MM.1S (cell line): Measurements from ENCODE around the gene NSD1.

Source experiments
- DNase-seq: peaks from one replicate; pipeline ENCODE4 v3.0.0-alpha.2; 2015
- H2AFZ ChIP-seq: fragments of 300-600 bp; sonication (generic); 2 replicates; pipeline ENCODE4 v1.6.0; 2016; ENCODE audit warnings: antibody characterized with exemption, low read length
- H3F3A ChIP-seq: fragments of 300-600 bp; sonication (generic); 2 replicates; pipeline ENCODE4 v1.6.1; 2016; ENCODE audit warnings: mild to moderate bottlenecking, antibody characterized with exemption, low read length, moderate library complexity, mixed read lengths; ENCODE audit not compliant: insufficient read depth
- H3K27ac ChIP-seq: fragments of 300-600 bp; sonication (generic); 2 replicates; pipeline ENCODE4 v1.5.1; 2016; ENCODE audit warnings: mild to moderate bottlenecking, low read length
- H3K27me3 ChIP-seq: fragments of 300-600 bp; sonication (generic); replicated peaks from 2 replicates; pipeline ENCODE4 v1.6.0; 2016; ENCODE audit warnings: low read length; ENCODE audit not compliant: insufficient read depth
- H3K36me3 ChIP-seq: fragments of 300-600 bp; sonication (generic); replicated peaks from 2 replicates; pipeline ENCODE4 v1.6.1; 2016; ENCODE audit warnings: mild to moderate bottlenecking, low read length, mixed read lengths; ENCODE audit not compliant: insufficient read depth
- H3K4me1 ChIP-seq: fragments of 300-600 bp; sonication (generic); 2 replicates; pipeline ENCODE4 v1.6.1; 2016; ENCODE audit warnings: low read length, mixed read lengths
- H3K4me2 ChIP-seq: fragments of 300-600 bp; sonication (generic); 2 replicates; pipeline ENCODE4 v1.6.0; 2016; ENCODE audit warnings: low read depth, low read length
- H3K4me3 ChIP-seq: fragments of 300-600 bp; sonication (generic); 2 replicates; pipeline ENCODE4 v1.5.1; 2016; ENCODE audit warnings: low read length, mixed read lengths
- H3K79me2 ChIP-seq: fragments of 300-600 bp; sonication (generic); 2 replicates; pipeline ENCODE4 v1.6.1; 2016; ENCODE audit warnings: mixed run types, low read length, mixed read lengths
- H3K9ac ChIP-seq: fragments of 300-600 bp; sonication (generic); 2 replicates; pipeline ENCODE4 v1.6.1; 2016; ENCODE audit warnings: low read length, mixed read lengths
- H3K9me2 ChIP-seq: fragments of 300-600 bp; sonication (generic); replicated peaks from 2 replicates; pipeline ENCODE4 v1.6.1; 2016; ENCODE audit warnings: mild to moderate bottlenecking, low read length, mixed read lengths; ENCODE audit not compliant: insufficient read depth
- H3K9me3 ChIP-seq: fragments of 300-600 bp; sonication (generic); replicated peaks from 2 replicates; pipeline ENCODE4 v1.6.1; 2016; ENCODE audit warnings: mild to moderate bottlenecking, low read length, mixed read lengths; ENCODE audit not compliant: insufficient read depth
- H4K20me1 ChIP-seq: fragments of 300-600 bp; sonication (generic); 2 replicates; pipeline ENCODE4 v1.6.1; 2016; ENCODE audit warnings: mild to moderate bottlenecking, low read length, moderate library complexity, mixed read lengths; ENCODE audit not compliant: insufficient read depth
- EZH2 ChIP-seq: fragments of 300-600 bp; sonication (generic); optimal IDR thresholded peaks from 2 replicates; pipeline ENCODE3; 2017; ENCODE audit warnings: low read depth, mild to moderate bottlenecking, antibody characterized with exemption, low read length, mixed read lengths
- EZH2phosphoT487 ChIP-seq: fragments of 300-600 bp; sonication (generic); IDR thresholded peaks from 2 replicates; pipeline ENCODE4 v1.6.1; 2018; ENCODE audit warnings: antibody characterized with exemption, low read length
- TF ChIP-seq, protein P1 (sequence below): fragments of 300-600 bp; sonication (generic); IDR thresholded peaks from 2 replicates; pipeline ENCODE4 v1.5.1; 2016; ENCODE audit warnings: antibody characterized with exemption, low read length, mixed read lengths

NSD1 gene

DNA sequence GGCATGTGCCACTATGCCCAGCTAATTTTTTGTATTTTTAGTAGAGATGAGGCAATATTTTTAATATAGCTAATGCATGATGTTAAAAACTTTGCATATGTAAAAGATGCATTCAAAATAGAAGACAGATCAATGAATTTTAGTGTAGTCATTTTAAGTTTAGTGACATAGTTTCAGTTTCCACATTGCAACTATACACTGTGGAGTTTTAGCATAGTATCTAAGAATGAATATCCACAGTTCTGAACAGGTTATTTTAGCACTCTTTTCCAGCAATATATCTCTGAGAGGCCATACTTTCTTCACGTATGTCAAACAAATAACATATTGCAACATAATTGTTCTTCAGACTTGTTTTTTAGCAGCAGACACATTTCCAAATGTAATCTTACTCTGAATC lies 130.6 kb downstream of the NSD1 start:
- TF ChIP-seq, protein P1, sequence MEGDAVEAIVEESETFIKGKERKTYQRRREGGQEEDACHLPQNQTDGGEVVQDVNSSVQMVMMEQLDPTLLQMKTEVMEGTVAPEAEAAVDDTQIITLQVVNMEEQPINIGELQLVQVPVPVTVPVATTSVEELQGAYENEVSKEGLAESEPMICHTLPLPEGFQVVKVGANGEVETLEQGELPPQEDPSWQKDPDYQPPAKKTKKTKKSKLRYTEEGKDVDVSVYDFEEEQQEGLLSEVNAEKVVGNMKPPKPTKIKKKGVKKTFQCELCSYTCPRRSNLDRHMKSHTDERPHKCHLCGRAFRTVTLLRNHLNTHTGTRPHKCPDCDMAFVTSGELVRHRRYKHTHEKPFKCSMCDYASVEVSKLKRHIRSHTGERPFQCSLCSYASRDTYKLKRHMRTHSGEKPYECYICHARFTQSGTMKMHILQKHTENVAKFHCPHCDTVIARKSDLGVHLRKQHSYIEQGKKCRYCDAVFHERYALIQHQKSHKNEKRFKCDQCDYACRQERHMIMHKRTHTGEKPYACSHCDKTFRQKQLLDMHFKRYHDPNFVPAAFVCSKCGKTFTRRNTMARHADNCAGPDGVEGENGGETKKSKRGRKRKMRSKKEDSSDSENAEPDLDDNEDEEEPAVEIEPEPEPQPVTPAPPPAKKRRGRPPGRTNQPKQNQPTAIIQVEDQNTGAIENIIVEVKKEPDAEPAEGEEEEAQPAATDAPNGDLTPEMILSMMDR: no peak
- no peak for TF ChIP-seq EZH2phosphoT487
- Histone ChIP-seq H3K27ac (no peak overlapping the region), H3K9me2 (no peaks in the 10 kb centered on the region), H3K36me3 (no peaks in the 10 kb centered on the region), H3K4me3 (no peak overlapping the region), H3K27me3 (no peaks in the 10 kb centered on the region), H3F3A (no peaks in the 10 kb centered on the region), H3K9me3 (no peaks in the 10 kb centered on the region), H2AFZ (no peak overlapping the region), H4K20me1 (no peaks in the 10 kb centered on the region), H3K9ac (no peak overlapping the region), H3K79me2 (no peaks in the 10 kb centered on the region), H3K4me1 (peaks cover 24% of the 10 kb centered on the region), H3K4me2 (no peak overlapping the region)
- no peak for DNase-seq

DNA sequence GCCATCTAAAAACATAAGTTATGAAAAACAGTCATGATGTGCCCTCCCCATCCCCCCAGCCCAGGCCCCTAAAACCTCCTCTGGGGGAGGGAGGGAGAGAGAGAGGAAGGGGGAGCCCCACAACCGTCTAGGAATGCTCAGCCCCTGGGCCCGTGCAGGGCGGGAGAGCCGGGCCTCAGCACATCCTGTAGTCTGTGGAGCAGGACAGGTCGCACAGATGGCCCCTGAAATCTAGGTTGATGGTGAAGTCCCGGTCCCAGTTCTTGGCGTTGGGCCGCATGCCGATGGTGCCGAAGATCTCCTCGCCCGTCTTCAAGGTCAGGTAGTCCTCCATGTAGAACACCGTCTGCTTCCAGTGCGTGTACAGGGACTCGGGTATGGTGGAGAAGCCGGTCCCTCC lies 131.8 kb downstream of the NSD1 start:
- Histone ChIP-seq H3F3A (no peaks in the 10 kb centered on the region), H2AFZ (no peak overlapping the region), H3K9me2 (no peaks in the 10 kb centered on the region), H3K4me1 (peaks cover 24% of the 10 kb centered on the region), H3K9ac (no peak overlapping the region), H3K79me2 (no peaks in the 10 kb centered on the region), H3K27me3 (no peaks in the 10 kb centered on the region), H3K4me3 (no peak overlapping the region), H3K4me2 (no peak overlapping the region), H3K27ac (no peak overlapping the region), H3K36me3 (no peaks in the 10 kb centered on the region; the same call in 1 of the 2 replicates), H3K9me3 (no peaks in the 10 kb centered on the region), H4K20me1 (no peaks in the 10 kb centered on the region)
- TF ChIP-seq EZH2: no peak
- TF ChIP-seq EZH2phosphoT487: no peak
- TF ChIP-seq, protein P1: no peak
- no peak for DNase-seq

DNA sequence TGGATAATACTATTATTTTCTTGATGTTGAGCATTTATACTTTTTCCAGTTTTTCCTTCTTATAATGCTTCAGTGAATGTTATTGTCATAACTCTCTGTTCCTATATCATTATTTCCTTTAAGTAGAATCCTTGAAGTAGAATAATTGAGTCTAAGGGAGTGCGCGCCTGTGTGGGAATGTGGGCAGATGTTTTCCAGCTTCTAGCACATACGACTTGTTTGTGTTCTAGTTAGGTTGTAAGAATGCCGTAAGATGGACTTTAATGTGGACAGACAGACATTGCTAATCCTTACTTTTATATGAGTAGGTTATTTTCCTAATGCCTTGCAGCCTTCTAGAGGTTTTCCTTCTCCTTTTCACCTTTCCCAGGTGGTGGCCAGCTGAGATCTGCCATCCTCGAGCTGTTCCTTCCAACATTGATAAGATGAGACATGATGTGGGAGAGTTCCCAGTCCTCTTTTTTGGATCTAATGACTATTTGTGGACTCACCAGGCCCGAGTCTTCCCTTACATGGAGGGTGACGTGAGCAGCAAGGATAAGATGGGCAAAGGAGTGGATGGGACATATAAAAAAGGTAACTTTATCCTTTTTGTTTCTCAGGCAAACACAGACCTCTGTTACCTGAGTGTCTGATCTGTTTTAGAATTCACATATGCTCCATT lies 135.8 kb downstream of the NSD1 start:
- Histone ChIP-seq H3K79me2 (no peaks in the 10 kb centered on the region), H3K9me3 (no peaks in the 10 kb centered on the region), H3K9me2 (no peaks in the 10 kb centered on the region), H3K9ac (no peak overlapping the region), H4K20me1 (no peaks in the 10 kb centered on the region), H3K4me1 (peaks cover 2% of the 10 kb centered on the region; the same call in 1 of the 2 replicates), H3K4me2 (no peak overlapping the region), H2AFZ (no peak overlapping the region), H3K27ac (no peak overlapping the region), H3K27me3 (no peaks in the 10 kb centered on the region), H3F3A (no peaks in the 10 kb centered on the region), H3K36me3 (no peaks in the 10 kb centered on the region; the same call in 1 of the 2 replicates), H3K4me3 (no peak overlapping the region)
- TF ChIP-seq, protein P1: no peak
- no peak for TF ChIP-seq EZH2phosphoT487
- DNase-seq: no peak
